ENCODE results near the gene NDUFB2.

DNA sequence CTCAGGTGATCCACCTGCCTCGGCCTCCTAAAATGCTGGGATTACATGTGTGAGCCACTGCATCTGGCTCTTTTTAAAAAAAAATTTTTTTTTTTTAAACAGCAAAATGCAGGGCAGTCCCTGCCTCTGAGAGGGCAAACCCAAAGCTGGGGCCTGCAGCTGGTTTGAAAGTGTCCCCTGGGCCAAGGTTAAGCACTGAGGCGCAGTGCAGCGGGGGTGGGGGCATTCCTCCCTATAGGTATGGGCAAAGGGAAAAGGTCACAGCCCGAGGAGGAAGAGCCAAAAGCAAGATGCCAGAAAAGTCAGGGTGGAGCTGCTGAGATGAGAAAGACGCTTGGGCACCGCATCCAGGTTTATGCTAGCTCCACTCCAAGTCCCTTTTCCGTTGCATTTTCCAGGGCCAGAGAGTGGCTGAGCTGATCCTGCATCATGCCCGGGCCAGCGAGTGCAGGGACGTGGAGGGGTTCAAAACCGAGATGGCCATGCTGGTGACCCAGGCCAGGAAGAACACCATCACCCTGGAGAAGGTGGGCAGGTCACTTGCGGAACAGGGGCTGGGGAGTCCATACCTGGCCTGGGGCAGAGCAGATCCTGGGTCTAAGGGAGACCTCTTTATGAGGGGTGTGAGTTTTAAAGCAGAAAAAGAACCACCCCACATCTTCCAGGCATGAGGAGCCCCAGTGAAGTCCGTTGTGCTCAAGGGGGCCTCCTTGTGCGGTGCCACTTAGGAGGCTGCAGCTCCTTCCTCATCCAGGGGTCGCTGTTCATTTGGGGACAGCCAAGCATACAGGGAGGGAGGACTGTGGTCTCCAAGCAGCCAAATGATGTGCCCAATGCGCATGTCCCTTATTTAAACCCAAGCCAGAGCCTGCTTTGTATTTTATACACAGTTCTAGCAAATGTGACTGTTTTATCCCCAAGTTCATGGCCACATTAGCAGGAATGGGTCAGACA is 7.0 kb upstream of the NDUFB2 start:
- TF ChIP-seq, protein P1, sequence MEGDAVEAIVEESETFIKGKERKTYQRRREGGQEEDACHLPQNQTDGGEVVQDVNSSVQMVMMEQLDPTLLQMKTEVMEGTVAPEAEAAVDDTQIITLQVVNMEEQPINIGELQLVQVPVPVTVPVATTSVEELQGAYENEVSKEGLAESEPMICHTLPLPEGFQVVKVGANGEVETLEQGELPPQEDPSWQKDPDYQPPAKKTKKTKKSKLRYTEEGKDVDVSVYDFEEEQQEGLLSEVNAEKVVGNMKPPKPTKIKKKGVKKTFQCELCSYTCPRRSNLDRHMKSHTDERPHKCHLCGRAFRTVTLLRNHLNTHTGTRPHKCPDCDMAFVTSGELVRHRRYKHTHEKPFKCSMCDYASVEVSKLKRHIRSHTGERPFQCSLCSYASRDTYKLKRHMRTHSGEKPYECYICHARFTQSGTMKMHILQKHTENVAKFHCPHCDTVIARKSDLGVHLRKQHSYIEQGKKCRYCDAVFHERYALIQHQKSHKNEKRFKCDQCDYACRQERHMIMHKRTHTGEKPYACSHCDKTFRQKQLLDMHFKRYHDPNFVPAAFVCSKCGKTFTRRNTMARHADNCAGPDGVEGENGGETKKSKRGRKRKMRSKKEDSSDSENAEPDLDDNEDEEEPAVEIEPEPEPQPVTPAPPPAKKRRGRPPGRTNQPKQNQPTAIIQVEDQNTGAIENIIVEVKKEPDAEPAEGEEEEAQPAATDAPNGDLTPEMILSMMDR (IDR thresholded peaks at IDR 0.05) = no peak
- no peak for TF ChIP-seq EZH2 (IDR thresholded peaks at IDR 0.05; ENCODE audit: borderline replicate concordance, insufficient read depth, low read depth, low read length, poor library complexity, severe bottlenecking)
